HG03103 (cell line): Measurements from ENCODE around the gene RTN4RL2.

Source experiments
- ATAC-seq: cut with Tn5 transposase; IDR thresholded peaks from one replicate; pipeline ENCODE4 v1.9.1; 2021; ENCODE audit warnings: low read depth; ENCODE audit not compliant: unreplicated experiment

The RTN4RL2 gene

GRCh38 chr11:57477507-57478189 is 17.3 kb downstream of the RTN4RL2 start:
- no peak for ATAC-seq

GRCh38 chr11:57479021-57479663 is 18.8 kb downstream of the RTN4RL2 start:
- ATAC-seq, result no peak

GRCh38 chr11:57479911-57480310 is 19.6 kb downstream of the RTN4RL2 start:
- no peak for ATAC-seq

- peak; percentile 36 for ATAC-seq
Observed at GRCh38 chr11:57480409-57481137, 20.2 kb downstream of the RTN4RL2 start.

GRCh38 chr11:57481315-57481714 is 21.0 kb downstream of the RTN4RL2 start:
- ATAC-seq, result no peak

GRCh38 chr11:57481915-57482781 is 21.8 kb downstream of the RTN4RL2 start:
- no peak for ATAC-seq

GRCh38 chr11:57482782-57483561 is 22.6 kb downstream of the RTN4RL2 start:
- ATAC-seq, result no peak

GRCh38 chr11:57483562-57483918 is 23.2 kb downstream of the RTN4RL2 start:
- ATAC-seq, result no peak

GRCh38 chr11:57484141-57484710 is 23.9 kb downstream of the RTN4RL2 start:
- no peak for ATAC-seq

GRCh38 chr11:57485217-57485990 is 25.1 kb downstream of the RTN4RL2 start:
- no peak for ATAC-seq

- no peak for ATAC-seq
Observed at GRCh38 chr11:57487021-57487778, 26.9 kb downstream of the RTN4RL2 start.

GRCh38 chr11:57487920-57488659 is 27.8 kb downstream of the RTN4RL2 start:
- ATAC-seq, result no peak

GRCh38 chr11:57490456-57491248 is 30.3 kb downstream of the RTN4RL2 start:
- ATAC-seq, result no peak

- ATAC-seq, result no peak
Observed at GRCh38 chr11:57491371-57492061, 31.2 kb downstream of the RTN4RL2 start.

GRCh38 chr11:57493507-57494503 is 33.5 kb downstream of the RTN4RL2 start:
- ATAC-seq, result peak; percentile 73
